Transverse colon (tissue), 4 donors: ENCODE measurements around the gene RGS2. TPM values are rescaled to one million over a fixed set of nuclear protein-coding genes. Genes with fewer than 3 reads are reported as not detected.

Source experiments
- DNase-seq: peaks from one replicate; pipeline ENCODE4 v3.0.0-alpha.2; 2019
- H3K27ac ChIP-seq, 4 donors: fragments of 200-600 bp; sonication (generic); 2 replicates each; pipeline ENCODE4 v1.5.1; 2016 to 2018; ENCODE audit warnings: inconsistent platforms in 4 of 4
- H3K27me3 ChIP-seq: fragments of 200-600 bp; sonication (generic); 2 replicates; pipeline ENCODE4 v1.5.1; 2017; ENCODE audit warnings: inconsistent platforms
- H3K36me3 ChIP-seq, 4 donors: fragments of 200-600 bp; sonication (generic); 2 replicates each; pipeline ENCODE4 v1.5.1; 2017 to 2019; ENCODE audit warnings: inconsistent platforms in 4 of 4
- H3K4me1 ChIP-seq, 4 donors: fragments of 200-600 bp; sonication (generic); 2 replicates each; pipeline ENCODE4 v1.5.1; 2017 to 2020; ENCODE audit warnings: inconsistent platforms in 4 of 4
- H3K4me3 ChIP-seq, 4 donors: fragments of 200-600 bp; sonication (generic); 1 replicate in 1 of 4; 2 replicates in 3 of 4; pipeline versions ENCODE4 v1.5.1 to v1.6.1; 2017 to 2019; ENCODE audit warnings: inconsistent platforms in 4 of 4
- H3K9me3 ChIP-seq, 2 donors: fragments of 200-600 bp; sonication (generic); 2 replicates each; pipeline ENCODE4 v1.5.1; 2017 to 2019; ENCODE audit warnings: inconsistent platforms in 2 of 2
- EP300 ChIP-seq: sonication (generic); formaldehyde crosslinking; IDR thresholded peaks from one replicate; pipeline ENCODE4 v1.6.1; 2017; ENCODE audit warnings: antibody characterized with exemption, low read depth
- POLR2A ChIP-seq: fragments of 450-650 bp; IDR thresholded peaks from one replicate; pipeline ENCODE4 v1.6.1; 2016; ENCODE audit warnings: antibody characterized with exemption, mild to moderate bottlenecking, moderate library complexity
- POLR2AphosphoS5 ChIP-seq, 3 donors: sonication (generic); formaldehyde crosslinking; IDR thresholded peaks; one replicate each; pipeline ENCODE4 v1.6.1; 2016; ENCODE audit warnings: antibody characterized with exemption in 3 of 3
- WGBS, 2 donors: methylation state at CpG; one replicate each; pipeline ENCODE4 v1.1.5; 2018; ENCODE audit warnings: low coverage in 1 of 2; 5-methylcytosine and 5-hydroxymethylcytosine counted together
- in situ Hi-C, 4 donors: fragments of 200-750 bp; cut with MboI; loops; one replicate each; pipeline versions ENCODE4 v1.15.0 to v1.15.1; 2017; ENCODE audit warnings: low sequenced_read_pairs in 3 of 4, low pct_ligation_motif_present in 1 of 4, low pct_unique_long_range_greater_than_20kb in 1 of 4
- intact Hi-C: fragments of 100-400 bp; cut with DNase I; formaldehyde crosslinking; loops from one replicate; pipeline ENCODE4 v1.15.1; 2023; ENCODE audit warnings: low total_unique reads
- total RNA-seq, 4 donors: library from RNA; depleted of rRNA; stranded (reverse); fragments of >200 nt; gene quantifications; one replicate each; pipeline ENCODE4 v1.1.0, GENCODE V29; 2016
- TF ChIP-seq, protein P1 (sequence below), 5 experiments: fragments of 200-600 bp in 3 of 5; fragments of 450-650 bp in 2 of 5; sonication (generic) in 3 of 5; IDR thresholded peaks; 1 replicate in 2 of 5; 2 replicates in 3 of 5; pipeline ENCODE4 v1.5.1; 2016 to 2017; ENCODE audit warnings: antibody characterized with exemption in 5 of 5, inconsistent platforms in 3 of 5, mild to moderate bottlenecking in 2 of 5, moderate library complexity in 1 of 5

The RGS2 gene
- total RNA-seq, 4 donors from 2014 or later: 22.1 to 132 (median 68.9) TPM

DNA sequence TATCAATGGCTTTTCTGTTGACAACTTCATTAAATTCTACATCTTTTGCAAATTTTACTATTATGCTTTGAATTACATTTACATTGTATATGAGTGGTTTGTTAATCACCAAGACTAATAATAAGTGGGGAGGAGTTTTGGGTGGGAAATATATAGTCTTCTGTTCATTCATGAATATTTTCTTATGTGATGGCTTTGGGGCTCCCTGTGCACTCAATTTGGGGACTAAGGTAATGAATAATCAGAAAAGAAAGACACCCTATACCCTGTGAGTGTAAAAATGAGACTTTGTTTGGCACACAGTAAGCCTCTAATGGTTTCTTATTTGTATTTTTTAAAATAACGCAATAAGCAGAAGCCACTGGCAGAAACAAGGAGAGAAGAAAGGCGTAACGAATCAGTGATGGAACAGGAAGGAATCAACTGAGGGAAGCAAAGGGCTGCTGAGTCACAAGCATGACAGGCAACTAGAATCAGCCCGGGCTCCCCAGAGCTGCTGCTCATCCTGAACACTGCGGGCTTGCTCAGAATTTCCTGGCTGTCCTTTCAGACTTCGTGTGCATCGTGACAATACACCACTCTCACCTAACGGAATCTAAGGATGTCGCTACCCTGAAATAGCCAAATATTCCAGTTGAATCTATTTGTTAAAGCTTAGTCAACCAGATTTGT lies 20.8 kb upstream of the RGS2 start:
- TF ChIP-seq, protein P1, sequence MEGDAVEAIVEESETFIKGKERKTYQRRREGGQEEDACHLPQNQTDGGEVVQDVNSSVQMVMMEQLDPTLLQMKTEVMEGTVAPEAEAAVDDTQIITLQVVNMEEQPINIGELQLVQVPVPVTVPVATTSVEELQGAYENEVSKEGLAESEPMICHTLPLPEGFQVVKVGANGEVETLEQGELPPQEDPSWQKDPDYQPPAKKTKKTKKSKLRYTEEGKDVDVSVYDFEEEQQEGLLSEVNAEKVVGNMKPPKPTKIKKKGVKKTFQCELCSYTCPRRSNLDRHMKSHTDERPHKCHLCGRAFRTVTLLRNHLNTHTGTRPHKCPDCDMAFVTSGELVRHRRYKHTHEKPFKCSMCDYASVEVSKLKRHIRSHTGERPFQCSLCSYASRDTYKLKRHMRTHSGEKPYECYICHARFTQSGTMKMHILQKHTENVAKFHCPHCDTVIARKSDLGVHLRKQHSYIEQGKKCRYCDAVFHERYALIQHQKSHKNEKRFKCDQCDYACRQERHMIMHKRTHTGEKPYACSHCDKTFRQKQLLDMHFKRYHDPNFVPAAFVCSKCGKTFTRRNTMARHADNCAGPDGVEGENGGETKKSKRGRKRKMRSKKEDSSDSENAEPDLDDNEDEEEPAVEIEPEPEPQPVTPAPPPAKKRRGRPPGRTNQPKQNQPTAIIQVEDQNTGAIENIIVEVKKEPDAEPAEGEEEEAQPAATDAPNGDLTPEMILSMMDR (IDR thresholded peaks at IDR 0.05): no peak
- TF ChIP-seq POLR2A (no peak), POLR2AphosphoS5 (IDR thresholded peaks at IDR 0.05) (no peak), EP300 (no peak)
- H3K27ac ChIP-seq: peak overlapping the region in 2 of 4 donors; percentile 29 to 47

DNA sequence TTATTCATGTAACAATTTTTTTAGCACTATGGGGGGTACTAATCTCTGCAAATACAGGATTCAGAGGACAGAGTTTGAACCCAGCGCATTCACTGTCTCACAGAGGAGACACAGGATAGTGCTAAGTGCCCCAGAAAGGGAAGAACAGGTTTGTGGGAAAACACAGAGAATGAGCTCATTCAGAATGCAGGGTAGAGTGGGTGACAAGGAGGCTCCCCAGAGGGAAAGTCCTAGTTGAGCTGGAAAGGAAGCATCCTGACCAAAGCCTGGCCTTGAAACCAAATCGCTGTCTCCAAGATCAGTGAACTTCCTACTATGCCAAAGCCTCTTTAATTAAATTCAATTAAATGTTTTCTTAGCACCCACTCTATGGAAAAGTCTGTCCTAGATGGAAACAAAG lies 19.0 kb upstream of the RGS2 start:
- no peak for DNase-seq
- Histone ChIP-seq H3K36me3 (no peaks in the 10 kb centered on the region), H3K9me3 (no peaks in the 10 kb centered on the region), H3K27ac (no peak overlapping the region), H3K27me3 (no peaks in the 10 kb centered on the region), H3K4me3 (no peak overlapping the region), H3K4me1 (no peaks in the 10 kb centered on the region)
- intact Hi-C loops: no loop called here
- TF ChIP-seq EP300 (no peak), POLR2A (no peak), POLR2AphosphoS5 (IDR thresholded peaks at IDR 0.05) (no peak)
- TF ChIP-seq, protein P1 (IDR thresholded peaks at IDR 0.05): no peak
- in situ Hi-C loops: loop anchor here (10.0 to 25.0 kb wide), 4 partner anchors 225 to 328 kb away; no protein-coding TSS in a partner anchor
- WGBS, 2 donors: 57 to 93% methylated on average over 1 to 2 of the region's 2 CpGs

More for the DNA sequence above, 20.8 kb upstream of the RGS2 start:
- no peaks in the 10 kb centered on the region for H3K4me1 ChIP-seq
- H3K9me3 ChIP-seq: no peaks in the 10 kb centered on the region
- WGBS, 2 donors: 58 to 67% methylated on average over 7 to 9 of the region's 9 CpGs
- DNase-seq: no peak
- no peaks in the 10 kb centered on the region for H3K36me3 ChIP-seq
- no peaks in the 10 kb centered on the region for H3K27me3 ChIP-seq
- in situ Hi-C loops (loop anchor here in 3 of 4 donors (25.0 kb wide), 2 partner anchors 301 to 326 kb away; no protein-coding TSS in a partner anchor), intact Hi-C loops (no loop called here)
- H3K4me3 ChIP-seq: no peak overlapping the region

DNA sequence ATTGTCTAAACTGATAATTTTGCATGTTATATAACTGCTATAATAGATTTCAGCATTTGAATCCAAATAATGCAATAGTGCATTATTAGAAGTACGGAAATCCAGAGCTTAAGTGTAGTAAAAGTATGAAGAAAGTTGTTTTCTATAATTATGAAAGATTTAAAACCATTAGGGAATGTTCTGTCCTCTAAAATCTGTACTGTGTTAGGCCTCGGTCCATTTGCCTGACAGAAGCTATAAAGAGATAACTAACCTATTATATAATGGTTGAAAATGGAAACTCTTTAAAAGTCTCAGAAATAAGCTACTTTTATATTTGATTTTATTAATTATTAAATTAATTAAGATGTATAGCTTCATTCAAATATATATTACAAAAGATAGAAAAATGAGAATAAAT lies 16.2 kb upstream of the RGS2 start:
- H3K4me3 ChIP-seq: no peak overlapping the region
- TF ChIP-seq, protein P1 (IDR thresholded peaks at IDR 0.05): no peak
- TF ChIP-seq POLR2A (no peak), EP300 (no peak), POLR2AphosphoS5 (IDR thresholded peaks at IDR 0.05) (no peak)
- in situ Hi-C loops: loop anchor here (10.0 to 25.0 kb wide), 4 partner anchors 222 to 330 kb away; no protein-coding TSS in a partner anchor
- intact Hi-C loops: no loop called here
- no peaks in the 10 kb centered on the region for H3K27me3 ChIP-seq
- H3K9me3 ChIP-seq: no peaks in the 10 kb centered on the region
- DNase-seq: no peak
- H3K27ac ChIP-seq: peak overlapping the region in 1 of 4 donors; percentile 19
- H3K36me3 ChIP-seq: no peaks in the 10 kb centered on the region
- H3K4me1 ChIP-seq: no peaks in the 10 kb centered on the region
- WGBS, 2 donors: 73 to 79% methylated on average over 2 of the region's 2 CpGs

DNA sequence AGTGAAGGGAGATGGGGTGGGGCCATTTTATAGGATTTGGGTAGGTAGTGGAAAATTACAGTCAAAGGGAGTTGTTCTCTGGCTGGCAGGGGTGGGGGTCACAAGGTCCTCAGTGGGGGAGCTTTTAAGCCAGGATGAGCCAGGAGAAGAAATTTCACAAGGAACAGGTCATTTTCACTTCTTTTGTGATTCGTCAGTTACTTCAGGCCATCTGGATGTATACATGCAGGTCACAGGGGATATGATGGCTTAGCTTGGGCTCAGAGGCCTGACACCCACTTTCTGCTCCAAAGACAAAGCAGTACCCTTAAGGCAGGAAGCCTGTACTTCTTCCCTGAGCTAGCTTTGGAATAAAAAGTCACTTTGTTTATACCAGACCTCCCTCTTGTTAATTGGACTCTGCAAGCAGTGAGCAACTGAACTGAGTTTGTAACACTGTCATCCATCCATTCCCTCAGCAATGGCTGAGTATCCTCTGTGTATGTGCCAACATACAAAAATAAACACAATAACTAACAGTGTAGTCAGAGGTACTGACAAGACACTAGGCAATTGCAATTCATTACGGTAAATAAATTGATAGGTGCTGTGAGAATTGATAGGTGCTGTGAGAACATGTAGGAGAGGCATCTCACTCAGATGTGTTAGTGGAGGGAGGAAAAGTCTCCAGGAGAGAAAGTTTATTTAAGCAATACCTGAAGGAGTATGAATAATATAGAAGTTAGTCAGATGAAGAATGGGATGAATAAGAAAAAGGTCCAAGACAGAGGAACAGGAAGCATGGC lies 14.7 kb upstream of the RGS2 start:
- Histone ChIP-seq H3K27me3 (no peaks in the 10 kb centered on the region), H3K4me3 (no peak overlapping the region), H3K27ac (peak overlapping the region in 2 of 4 donors; percentile 23 to 59), H3K36me3 (no peaks in the 10 kb centered on the region), H3K4me1 (no peaks in the 10 kb centered on the region), H3K9me3 (no peaks in the 10 kb centered on the region)
- no peak for DNase-seq
- WGBS, 2 donors: 75 to 89% methylated on average over 1 to 2 of the region's 2 CpGs
- in situ Hi-C loops: loop anchor here (10.0 to 25.0 kb wide), 4 partner anchors 221 to 332 kb away; no protein-coding TSS in a partner anchor
- intact Hi-C loops: no loop called here
- TF ChIP-seq, protein P1 (IDR thresholded peaks at IDR 0.05): no peak
